ENCODE data around the gene ADAMTS20.

ADAMTS20 gene

GRCh38 chr12:43316520-43316919, 235.5 kb downstream of the ADAMTS20 start:
- no peak for TF ChIP-seq CTCF (IDR thresholded peaks at IDR 0.05; ENCODE audit: borderline replicate concordance, insufficient read depth, low read depth, low read length)
- H3K4me3 ChIP-seq (ENCODE audit: low read depth, low read length): no peak overlapping the region

- no peak overlapping the region for H3K4me3 ChIP-seq (ENCODE audit: low read depth, low read length)
- no peak for TF ChIP-seq CTCF (IDR thresholded peaks at IDR 0.05; ENCODE audit: borderline replicate concordance, insufficient read depth, low read depth, low read length)
Observed at GRCh38 chr12:43315961-43316360, 236.0 kb downstream of the ADAMTS20 start.

GRCh38 chr12:43312991-43313505, 239.0 kb downstream of the ADAMTS20 start:
- TF ChIP-seq CTCF (IDR thresholded peaks at IDR 0.05; ENCODE audit: borderline replicate concordance, insufficient read depth, low read depth, low read length): no peak
- H3K4me3 ChIP-seq (ENCODE audit: low read depth, low read length): no peak overlapping the region

GRCh38 chr12:43310596-43310995, 241.4 kb downstream of the ADAMTS20 start:
- no peak for TF ChIP-seq CTCF (IDR thresholded peaks at IDR 0.05; ENCODE audit: borderline replicate concordance, insufficient read depth, low read depth, low read length)
- H3K4me3 ChIP-seq (ENCODE audit: low read depth, low read length): no peak overlapping the region

GRCh38 chr12:43309959-43310358, 242.0 kb downstream of the ADAMTS20 start:
- no peak overlapping the region for H3K4me3 ChIP-seq (ENCODE audit: low read depth, low read length)
- TF ChIP-seq CTCF (IDR thresholded peaks at IDR 0.05; ENCODE audit: borderline replicate concordance, insufficient read depth, low read depth, low read length): no peak

GRCh38 chr12:43308776-43309175, 243.2 kb downstream of the ADAMTS20 start:
- no peak for TF ChIP-seq CTCF (IDR thresholded peaks at IDR 0.05; ENCODE audit: borderline replicate concordance, insufficient read depth, low read depth, low read length)
- H3K4me3 ChIP-seq (ENCODE audit: low read depth, low read length): no peak overlapping the region

GRCh38 chr12:43307126-43307525, 244.9 kb downstream of the ADAMTS20 start:
- no peak for TF ChIP-seq CTCF (IDR thresholded peaks at IDR 0.05; ENCODE audit: borderline replicate concordance, insufficient read depth, low read depth, low read length)

More at GRCh38 chr12:43307126-43307525, 244.9 kb downstream of the ADAMTS20 start:
- no peak overlapping the region for H3K4me3 ChIP-seq (ENCODE audit: low read depth, low read length)

Data from GM12875 (cell line).